ENCODE measurements around the gene NTNG2. TPM values are rescaled to one million over a fixed set of nuclear protein-coding genes. Genes with fewer than 3 reads are reported as not detected.

Gene NTNG2
- total RNA-seq, 1 donor from 2014 or later, result 2.5 TPM

- H3K4me3 Mint-ChIP-seq (ENCODE audit: unreplicated experiment), result no peak overlapping the region
- Histone ChIP-seq H3K4me2 (ENCODE audit: low read length) (no peak overlapping the region), H3K27ac (ENCODE audit: low read depth, low read length) (no peak overlapping the region), H3K9ac (ENCODE audit: low read length) (no peak overlapping the region), H3K9me3 (ENCODE audit: insufficient read depth, low read depth, low read length) (no peaks in the 10 kb centered on the region), H3K79me2 (ENCODE audit: insufficient read depth, low read length) (no peaks in the 10 kb centered on the region), H3K4me1 (ENCODE audit: insufficient read depth, low read length) (no peaks in the 10 kb centered on the region), H3K4me3 (ENCODE audit: insufficient read depth, low read depth, low read length) (no peak overlapping the region), H3K36me3 (ENCODE audit: insufficient read depth, low read length) (no peaks in the 10 kb centered on the region), H3K27me3 (ENCODE audit: insufficient read depth, low read length) (peaks cover 28% of the 10 kb centered on the region), H2AFZ (ENCODE audit: low read depth, low read length) (no peak overlapping the region), H4K20me1 (ENCODE audit: insufficient read depth, low read length) (no peaks in the 10 kb centered on the region)
- DNase-seq (ENCODE audit: low read depth) (no peak), FAIRE-seq (no peak)
- H3K36me3 Mint-ChIP-seq (ENCODE audit: low read depth, unreplicated experiment), result peaks cover 5% of the 10 kb centered on the region
- peaks cover 15% of the 10 kb centered on the region for H3K9me3 Mint-ChIP-seq (ENCODE audit: unreplicated experiment)
- H3K27ac Mint-ChIP-seq (ENCODE audit: unreplicated experiment), result no peak overlapping the region
- H3K27me3 Mint-ChIP-seq (ENCODE audit: low read depth, unreplicated experiment), result peaks cover 48% of the 10 kb centered on the region
- TF ChIP-seq CTCF (IDR thresholded peaks at IDR 0.05; ENCODE audit: insufficient read depth, low read depth, low read length) (no peak), EZH2 (IDR thresholded peaks at IDR 0.05; ENCODE audit: insufficient read depth, low read length) (no peak)
- H3K4me1 Mint-ChIP-seq (ENCODE audit: low read depth, unreplicated experiment), result no peaks in the 10 kb centered on the region
Observed at GRCh38 chr9:132201139-132201538, 39.3 kb downstream of the NTNG2 start.

GRCh38 chr9:132201780-132202703 is 40.2 kb downstream of the NTNG2 start:
- no peak overlapping the region for H3K27ac ChIP-seq (ENCODE audit: low read depth, low read length)
- H3K27me3 ChIP-seq (ENCODE audit: insufficient read depth, low read length), result peaks cover 28% of the 10 kb centered on the region
- no peaks in the 10 kb centered on the region for H3K4me1 Mint-ChIP-seq (ENCODE audit: low read depth, unreplicated experiment)
- no peak overlapping the region for H3K27ac Mint-ChIP-seq (ENCODE audit: unreplicated experiment)
- peaks cover 5% of the 10 kb centered on the region for H3K36me3 Mint-ChIP-seq (ENCODE audit: low read depth, unreplicated experiment)
- no peaks in the 10 kb centered on the region for H3K36me3 ChIP-seq (ENCODE audit: insufficient read depth, low read length)
- H2AFZ ChIP-seq (ENCODE audit: low read depth, low read length), result no peak overlapping the region
- no peak overlapping the region for H3K9ac ChIP-seq (ENCODE audit: low read length)
- no peaks in the 10 kb centered on the region for H3K4me1 ChIP-seq (ENCODE audit: insufficient read depth, low read length)
- TF ChIP-seq CTCF (IDR thresholded peaks at IDR 0.05; ENCODE audit: insufficient read depth, low read depth, low read length) (no peak), EZH2 (IDR thresholded peaks at IDR 0.05; ENCODE audit: insufficient read depth, low read length) (no peak)
- DNase-seq (ENCODE audit: low read depth) (no peak), FAIRE-seq (no peak)
- no peak overlapping the region for H3K4me2 ChIP-seq (ENCODE audit: low read length)
- H3K9me3 ChIP-seq (ENCODE audit: insufficient read depth, low read depth, low read length), result no peaks in the 10 kb centered on the region
- no peak overlapping the region for H3K4me3 ChIP-seq (ENCODE audit: insufficient read depth, low read depth, low read length)
- H4K20me1 ChIP-seq (ENCODE audit: insufficient read depth, low read length), result no peaks in the 10 kb centered on the region
- peaks cover 15% of the 10 kb centered on the region for H3K9me3 Mint-ChIP-seq (ENCODE audit: unreplicated experiment)
- H3K79me2 ChIP-seq (ENCODE audit: insufficient read depth, low read length), result no peaks in the 10 kb centered on the region
- no peak overlapping the region for H3K4me3 Mint-ChIP-seq (ENCODE audit: unreplicated experiment)
- H3K27me3 Mint-ChIP-seq (ENCODE audit: low read depth, unreplicated experiment), result peaks cover 53% of the 10 kb centered on the region

DNA sequence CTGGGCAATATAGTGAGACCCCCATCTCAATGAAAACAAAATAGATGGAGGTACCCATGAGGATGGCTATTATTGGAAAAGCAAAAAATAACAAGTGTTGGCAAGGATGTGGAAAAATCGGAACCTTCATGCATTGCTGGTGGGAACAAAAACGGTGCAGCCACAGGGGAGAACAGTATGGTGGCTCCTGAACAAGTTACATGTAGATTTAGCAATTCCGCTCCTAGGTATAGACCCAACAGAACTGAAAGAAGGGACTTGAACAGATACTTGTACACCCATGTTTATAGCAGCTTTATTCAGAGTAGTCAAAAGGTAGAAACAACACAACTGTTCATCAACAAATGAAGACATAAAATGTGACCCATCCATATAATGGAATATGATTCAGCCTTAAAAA is 43.0 kb downstream of the NTNG2 start:
- Mint-ChIP-seq H3K36me3 (ENCODE audit: low read depth, unreplicated experiment) (peaks cover 5% of the 10 kb centered on the region), H3K27ac (ENCODE audit: unreplicated experiment) (no peak overlapping the region), H3K4me3 (ENCODE audit: unreplicated experiment) (no peak overlapping the region), H3K27me3 (ENCODE audit: low read depth, unreplicated experiment) (peaks cover 59% of the 10 kb centered on the region), H3K4me1 (ENCODE audit: low read depth, unreplicated experiment) (no peaks in the 10 kb centered on the region), H3K9me3 (ENCODE audit: unreplicated experiment) (peaks cover 12% of the 10 kb centered on the region)
- no peak for TF ChIP-seq CTCF (IDR thresholded peaks at IDR 0.05; ENCODE audit: insufficient read depth, low read depth, low read length)
- no peak for TF ChIP-seq EZH2 (IDR thresholded peaks at IDR 0.05; ENCODE audit: insufficient read depth, low read length)
- H3K27me3 ChIP-seq (ENCODE audit: insufficient read depth, low read length), result peaks cover 24% of the 10 kb centered on the region
- no peaks in the 10 kb centered on the region for H4K20me1 ChIP-seq (ENCODE audit: insufficient read depth, low read length)
- DNase-seq (ENCODE audit: low read depth) (no peak), FAIRE-seq (no peak)
- H3K4me3 ChIP-seq (ENCODE audit: insufficient read depth, low read depth, low read length), result no peak overlapping the region
- H3K79me2 ChIP-seq (ENCODE audit: insufficient read depth, low read length), result no peaks in the 10 kb centered on the region
- H3K9me3 ChIP-seq (ENCODE audit: insufficient read depth, low read depth, low read length), result no peaks in the 10 kb centered on the region
- no peaks in the 10 kb centered on the region for H3K36me3 ChIP-seq (ENCODE audit: insufficient read depth, low read length)
- H3K27ac ChIP-seq (ENCODE audit: low read depth, low read length), result no peak overlapping the region
- H3K4me2 ChIP-seq (ENCODE audit: low read length), result no peak overlapping the region
- H3K4me1 ChIP-seq (ENCODE audit: insufficient read depth, low read length), result no peaks in the 10 kb centered on the region
- no peak overlapping the region for H2AFZ ChIP-seq (ENCODE audit: low read depth, low read length)
- no peak overlapping the region for H3K9ac ChIP-seq (ENCODE audit: low read length)
